HEK293 (cell line): ENCODE measurements around the gene VEPH1.

Experiments
- YY1 ChIP-seq: fragments of 450-650 bp; formaldehyde crosslinking; IDR thresholded peaks from 2 replicates; pipeline ENCODE4 v1.5.1; 2018; ENCODE audit warnings: missing biosample characterization, missing genetic modification characterization
- ZBTB20 ChIP-seq: fragments of 450-650 bp; formaldehyde crosslinking; IDR thresholded peaks from 2 replicates; pipeline ENCODE4 v1.5.1; 2016; ENCODE audit warnings: missing biosample characterization, missing genetic modification characterization
- ZBTB21 ChIP-seq: fragments of 450-650 bp; formaldehyde crosslinking; IDR thresholded peaks from 2 replicates; pipeline ENCODE4 v1.5.1; 2017; ENCODE audit warnings: missing biosample characterization, missing genetic modification characterization
- ZNF571 ChIP-seq: fragments of 450-650 bp; formaldehyde crosslinking; IDR thresholded peaks from 2 replicates; pipeline ENCODE4 v1.5.0; 2017; ENCODE audit warnings: missing biosample characterization, missing genetic modification characterization
- ZSCAN30 ChIP-seq: fragments of 450-650 bp; IDR thresholded peaks from 2 replicates; pipeline ENCODE4 v1.5.1; 2018; ENCODE audit warnings: missing biosample characterization, mild to moderate bottlenecking, missing genetic modification characterization, moderate library complexity
- TF ChIP-seq, protein P1 (sequence below): fragments of 450-650 bp; formaldehyde crosslinking; IDR thresholded peaks from 2 replicates; pipeline ENCODE4 v1.5.1; 2016; ENCODE audit warnings: missing biosample characterization, missing genetic modification characterization
- TF ChIP-seq, protein P2 (sequence below): fragments of 450-650 bp; formaldehyde crosslinking; IDR thresholded peaks from 2 replicates; pipeline ENCODE4 v1.5.1; 2016; ENCODE audit warnings: missing biosample characterization, missing genetic modification characterization
- TF ChIP-seq, protein P3 (sequence below): fragments of 450-650 bp; formaldehyde crosslinking; IDR thresholded peaks from 2 replicates; pipeline ENCODE4 v1.5.1; 2016; ENCODE audit warnings: missing biosample characterization, missing genetic modification characterization
- TF ChIP-seq, protein P4 (sequence below): sonication (generic); formaldehyde crosslinking; IDR thresholded peaks from 2 replicates; pipeline ENCODE4 v1.8.1; 2022; ENCODE audit warnings: mild to moderate bottlenecking, moderate library complexity, missing genetic modification reagents

DNA sequence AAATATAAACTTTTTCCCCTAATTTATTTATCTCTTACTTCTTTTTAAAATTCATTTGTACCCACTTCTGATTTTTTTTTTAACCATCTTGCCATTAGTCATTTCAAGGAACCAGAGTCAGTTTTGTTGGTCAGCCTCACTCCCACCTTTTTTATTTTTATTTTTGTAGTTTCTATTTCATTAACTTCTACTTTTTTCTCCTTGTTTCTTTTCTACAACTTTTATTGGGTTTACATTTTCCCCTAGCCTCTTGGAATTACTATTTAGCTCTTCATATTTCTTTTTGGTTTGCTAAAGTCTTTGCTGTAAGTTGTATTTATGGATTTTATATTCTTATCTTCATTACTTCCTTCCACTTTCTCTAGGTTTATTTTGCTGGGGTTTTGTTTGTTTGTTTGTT lies 13.7 kb upstream of the VEPH1 start:
- TF ChIP-seq, protein P1, sequence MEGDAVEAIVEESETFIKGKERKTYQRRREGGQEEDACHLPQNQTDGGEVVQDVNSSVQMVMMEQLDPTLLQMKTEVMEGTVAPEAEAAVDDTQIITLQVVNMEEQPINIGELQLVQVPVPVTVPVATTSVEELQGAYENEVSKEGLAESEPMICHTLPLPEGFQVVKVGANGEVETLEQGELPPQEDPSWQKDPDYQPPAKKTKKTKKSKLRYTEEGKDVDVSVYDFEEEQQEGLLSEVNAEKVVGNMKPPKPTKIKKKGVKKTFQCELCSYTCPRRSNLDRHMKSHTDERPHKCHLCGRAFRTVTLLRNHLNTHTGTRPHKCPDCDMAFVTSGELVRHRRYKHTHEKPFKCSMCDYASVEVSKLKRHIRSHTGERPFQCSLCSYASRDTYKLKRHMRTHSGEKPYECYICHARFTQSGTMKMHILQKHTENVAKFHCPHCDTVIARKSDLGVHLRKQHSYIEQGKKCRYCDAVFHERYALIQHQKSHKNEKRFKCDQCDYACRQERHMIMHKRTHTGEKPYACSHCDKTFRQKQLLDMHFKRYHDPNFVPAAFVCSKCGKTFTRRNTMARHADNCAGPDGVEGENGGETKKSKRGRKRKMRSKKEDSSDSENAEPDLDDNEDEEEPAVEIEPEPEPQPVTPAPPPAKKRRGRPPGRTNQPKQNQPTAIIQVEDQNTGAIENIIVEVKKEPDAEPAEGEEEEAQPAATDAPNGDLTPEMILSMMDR (tag by site-specific recombination) = no peak
- no peak for TF ChIP-seq ZBTB20 (tag by site-specific recombination)
- TF ChIP-seq, protein P2, sequence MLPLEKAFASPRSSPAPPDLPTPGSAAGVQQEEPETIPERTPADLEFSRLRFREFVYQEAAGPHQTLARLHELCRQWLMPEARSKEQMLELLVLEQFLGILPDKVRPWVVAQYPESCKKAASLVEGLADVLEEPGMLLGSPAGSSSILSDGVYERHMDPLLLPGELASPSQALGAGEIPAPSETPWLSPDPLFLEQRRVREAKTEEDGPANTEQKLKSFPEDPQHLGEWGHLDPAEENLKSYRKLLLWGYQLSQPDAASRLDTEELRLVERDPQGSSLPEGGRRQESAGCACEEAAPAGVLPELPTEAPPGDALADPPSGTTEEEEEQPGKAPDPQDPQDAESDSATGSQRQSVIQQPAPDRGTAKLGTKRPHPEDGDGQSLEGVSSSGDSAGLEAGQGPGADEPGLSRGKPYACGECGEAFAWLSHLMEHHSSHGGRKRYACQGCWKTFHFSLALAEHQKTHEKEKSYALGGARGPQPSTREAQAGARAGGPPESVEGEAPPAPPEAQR (tag by site-specific recombination) = no peak
- no peak for TF ChIP-seq ZSCAN30 (tag by site-specific recombination)
- TF ChIP-seq YY1 (tag by site-specific recombination) = no peak
- TF ChIP-seq ZBTB21 (tag by site-specific recombination) = no peak
- TF ChIP-seq ZNF571 = no peak
- TF ChIP-seq, protein P3, sequence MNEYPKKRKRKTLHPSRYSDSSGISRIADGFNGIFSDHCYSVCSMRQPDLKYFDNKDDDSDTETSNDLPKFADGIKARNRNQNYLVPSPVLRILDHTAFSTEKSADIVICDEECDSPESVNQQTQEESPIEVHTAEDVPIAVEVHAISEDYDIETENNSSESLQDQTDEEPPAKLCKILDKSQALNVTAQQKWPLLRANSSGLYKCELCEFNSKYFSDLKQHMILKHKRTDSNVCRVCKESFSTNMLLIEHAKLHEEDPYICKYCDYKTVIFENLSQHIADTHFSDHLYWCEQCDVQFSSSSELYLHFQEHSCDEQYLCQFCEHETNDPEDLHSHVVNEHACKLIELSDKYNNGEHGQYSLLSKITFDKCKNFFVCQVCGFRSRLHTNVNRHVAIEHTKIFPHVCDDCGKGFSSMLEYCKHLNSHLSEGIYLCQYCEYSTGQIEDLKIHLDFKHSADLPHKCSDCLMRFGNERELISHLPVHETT (tag by site-specific recombination) = no peak
- TF ChIP-seq, protein P4, sequence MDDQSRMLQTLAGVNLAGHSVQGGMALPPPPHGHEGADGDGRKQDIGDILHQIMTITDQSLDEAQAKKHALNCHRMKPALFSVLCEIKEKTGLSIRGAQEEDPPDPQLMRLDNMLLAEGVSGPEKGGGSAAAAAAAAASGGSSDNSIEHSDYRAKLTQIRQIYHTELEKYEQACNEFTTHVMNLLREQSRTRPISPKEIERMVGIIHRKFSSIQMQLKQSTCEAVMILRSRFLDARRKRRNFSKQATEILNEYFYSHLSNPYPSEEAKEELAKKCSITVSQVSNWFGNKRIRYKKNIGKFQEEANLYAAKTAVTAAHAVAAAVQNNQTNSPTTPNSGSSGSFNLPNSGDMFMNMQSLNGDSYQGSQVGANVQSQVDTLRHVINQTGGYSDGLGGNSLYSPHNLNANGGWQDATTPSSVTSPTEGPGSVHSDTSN (CRISPR knock-in tag) = no peak
